Measurements from ENCODE around the gene MYL9.

DNA sequence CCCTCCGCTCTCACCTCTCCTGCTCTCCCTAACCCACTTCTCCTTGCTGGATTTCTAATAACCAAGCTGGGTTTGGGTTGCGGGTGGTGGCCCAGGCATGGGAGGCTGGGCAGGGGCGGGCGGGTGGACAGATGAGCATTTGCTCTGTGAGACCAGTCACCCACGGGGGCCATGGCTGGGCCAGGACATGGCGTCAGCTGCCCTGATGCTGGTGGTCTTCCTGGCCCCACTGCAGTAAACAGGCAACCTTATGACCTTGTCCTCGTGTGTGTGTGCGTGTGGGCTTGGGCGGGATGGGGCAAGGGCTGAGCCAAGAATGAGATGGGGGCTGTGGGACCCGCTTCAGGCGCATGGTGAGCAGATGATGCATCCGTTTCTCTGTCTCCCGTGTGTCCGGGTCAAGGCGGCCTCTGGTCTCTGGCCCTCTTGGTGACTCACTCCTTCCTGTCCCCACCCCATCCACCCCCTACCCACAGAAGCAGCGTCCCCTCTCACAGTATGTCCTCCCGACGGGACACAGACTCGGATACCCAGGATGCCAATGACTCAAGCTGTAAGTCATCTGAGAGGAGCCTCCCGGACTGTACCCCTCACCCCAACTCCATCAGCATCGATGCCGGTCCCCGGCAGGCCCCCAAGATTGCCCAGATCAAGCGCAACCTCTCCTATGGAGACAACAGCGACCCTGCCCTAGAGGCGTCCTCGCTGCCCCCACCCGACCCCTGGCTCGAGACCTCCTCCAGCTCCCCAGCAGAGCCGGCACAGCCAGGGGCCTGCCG, 41.4 kb upstream of the MYL9 start:
- TF ChIP-seq, protein P1, sequence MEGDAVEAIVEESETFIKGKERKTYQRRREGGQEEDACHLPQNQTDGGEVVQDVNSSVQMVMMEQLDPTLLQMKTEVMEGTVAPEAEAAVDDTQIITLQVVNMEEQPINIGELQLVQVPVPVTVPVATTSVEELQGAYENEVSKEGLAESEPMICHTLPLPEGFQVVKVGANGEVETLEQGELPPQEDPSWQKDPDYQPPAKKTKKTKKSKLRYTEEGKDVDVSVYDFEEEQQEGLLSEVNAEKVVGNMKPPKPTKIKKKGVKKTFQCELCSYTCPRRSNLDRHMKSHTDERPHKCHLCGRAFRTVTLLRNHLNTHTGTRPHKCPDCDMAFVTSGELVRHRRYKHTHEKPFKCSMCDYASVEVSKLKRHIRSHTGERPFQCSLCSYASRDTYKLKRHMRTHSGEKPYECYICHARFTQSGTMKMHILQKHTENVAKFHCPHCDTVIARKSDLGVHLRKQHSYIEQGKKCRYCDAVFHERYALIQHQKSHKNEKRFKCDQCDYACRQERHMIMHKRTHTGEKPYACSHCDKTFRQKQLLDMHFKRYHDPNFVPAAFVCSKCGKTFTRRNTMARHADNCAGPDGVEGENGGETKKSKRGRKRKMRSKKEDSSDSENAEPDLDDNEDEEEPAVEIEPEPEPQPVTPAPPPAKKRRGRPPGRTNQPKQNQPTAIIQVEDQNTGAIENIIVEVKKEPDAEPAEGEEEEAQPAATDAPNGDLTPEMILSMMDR (IDR thresholded peaks at IDR 0.05): no peak
- TF ChIP-seq POLR2A (IDR thresholded peaks at IDR 0.05): no peak

Data from body of pancreas (tissue), 4 donors.